A549 (cell line): ENCODE data around the gene C4orf50.

ENCODE experiments used
- HDAC2 ChIP-seq: fragments of 200-600 bp; sonication (generic); IDR thresholded peaks from 2 replicates; pipeline ENCODE4 v1.6.1; 2016
- JUNB ChIP-seq: fragments of >200 bp; sonication (Bioruptor Twin); formaldehyde crosslinking; IDR thresholded peaks from 2 replicates; pipeline ENCODE4 v1.6.1; 2016
- MAZ ChIP-seq: fragments of 150-350 bp; IDR thresholded peaks from 2 replicates; pipeline ENCODE4 v1.6.1; 2014; ENCODE audit warnings: antibody characterized with exemption, low read depth, low read length, borderline replicate concordance
- POLR2A ChIP-seq: IDR thresholded peaks from 2 replicates; pipeline ENCODE4 v1.6.1; 2012; ENCODE audit warnings: mild to moderate bottlenecking, low read length
- RARB ChIP-seq: fragments of 250-450 bp; sonication (Bioruptor Pico); IDR thresholded peaks from 2 replicates; pipeline ENCODE4 v1.8.0; 2021; ENCODE audit warnings: mild to moderate bottlenecking, moderate library complexity
- RFX5 ChIP-seq: fragments of 450-650 bp; IDR thresholded peaks from 2 replicates; pipeline ENCODE4 v1.7.1; 2014; ENCODE audit warnings: antibody characterized with exemption, mild to moderate bottlenecking, moderate library complexity
- SMC3 ChIP-seq: fragments of >200 bp; sonication (Bioruptor Twin); formaldehyde crosslinking; IDR thresholded peaks from 3 replicates; pipeline ENCODE4 v1.6.1; 2018; ENCODE audit warnings: inconsistent platforms
- ZNF302 ChIP-seq: fragments of 250-450 bp; sonication (Bioruptor Pico); IDR thresholded peaks from 2 replicates; pipeline ENCODE4 v1.9.0; 2021; ENCODE audit warnings: inconsistent platforms, mild to moderate bottlenecking, moderate library complexity
- TF ChIP-seq, protein P1 (sequence below): fragments of 200-600 bp; sonication (generic); IDR thresholded peaks from 2 replicates; pipeline ENCODE4 v1.6.1; 2016; ENCODE audit warnings: antibody characterized with exemption, mild to moderate bottlenecking, moderate library complexity
- TF ChIP-seq, protein P2 (sequence below): fragments of >200 bp; sonication (Bioruptor Twin); formaldehyde crosslinking; IDR thresholded peaks from 3 replicates; pipeline ENCODE4 v1.5.1; 2016
- TF ChIP-seq, protein P3 (sequence below): fragments of 450-650 bp; IDR thresholded peaks from 2 replicates; pipeline ENCODE4 v1.6.1; 2014; ENCODE audit warnings: antibody characterized with exemption
- TF ChIP-seq, protein P4 (sequence below): IDR thresholded peaks from 2 replicates; pipeline ENCODE4 v1.6.1; 2012

DNA sequence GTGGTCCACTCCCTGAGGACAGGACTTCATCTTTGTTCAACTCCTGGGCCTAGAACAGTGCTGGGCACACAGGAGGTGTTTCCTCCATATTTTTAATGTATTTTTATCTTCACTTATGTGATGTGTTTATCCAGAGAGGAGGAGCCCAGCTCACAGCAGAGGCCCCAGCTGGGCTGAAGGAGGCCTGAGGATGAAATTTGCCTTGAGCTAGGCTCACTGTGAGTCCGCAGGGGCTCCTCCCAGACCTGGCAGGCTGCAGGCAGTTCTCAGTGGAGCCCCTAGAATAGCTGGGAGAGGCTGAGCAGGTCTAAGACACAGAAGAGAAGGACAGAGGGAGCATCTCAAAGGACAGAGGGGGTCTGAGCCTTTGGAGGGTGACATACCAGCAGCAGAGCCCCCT, 26.8 kb downstream of the C4orf50 start:
- TF ChIP-seq, protein P1, sequence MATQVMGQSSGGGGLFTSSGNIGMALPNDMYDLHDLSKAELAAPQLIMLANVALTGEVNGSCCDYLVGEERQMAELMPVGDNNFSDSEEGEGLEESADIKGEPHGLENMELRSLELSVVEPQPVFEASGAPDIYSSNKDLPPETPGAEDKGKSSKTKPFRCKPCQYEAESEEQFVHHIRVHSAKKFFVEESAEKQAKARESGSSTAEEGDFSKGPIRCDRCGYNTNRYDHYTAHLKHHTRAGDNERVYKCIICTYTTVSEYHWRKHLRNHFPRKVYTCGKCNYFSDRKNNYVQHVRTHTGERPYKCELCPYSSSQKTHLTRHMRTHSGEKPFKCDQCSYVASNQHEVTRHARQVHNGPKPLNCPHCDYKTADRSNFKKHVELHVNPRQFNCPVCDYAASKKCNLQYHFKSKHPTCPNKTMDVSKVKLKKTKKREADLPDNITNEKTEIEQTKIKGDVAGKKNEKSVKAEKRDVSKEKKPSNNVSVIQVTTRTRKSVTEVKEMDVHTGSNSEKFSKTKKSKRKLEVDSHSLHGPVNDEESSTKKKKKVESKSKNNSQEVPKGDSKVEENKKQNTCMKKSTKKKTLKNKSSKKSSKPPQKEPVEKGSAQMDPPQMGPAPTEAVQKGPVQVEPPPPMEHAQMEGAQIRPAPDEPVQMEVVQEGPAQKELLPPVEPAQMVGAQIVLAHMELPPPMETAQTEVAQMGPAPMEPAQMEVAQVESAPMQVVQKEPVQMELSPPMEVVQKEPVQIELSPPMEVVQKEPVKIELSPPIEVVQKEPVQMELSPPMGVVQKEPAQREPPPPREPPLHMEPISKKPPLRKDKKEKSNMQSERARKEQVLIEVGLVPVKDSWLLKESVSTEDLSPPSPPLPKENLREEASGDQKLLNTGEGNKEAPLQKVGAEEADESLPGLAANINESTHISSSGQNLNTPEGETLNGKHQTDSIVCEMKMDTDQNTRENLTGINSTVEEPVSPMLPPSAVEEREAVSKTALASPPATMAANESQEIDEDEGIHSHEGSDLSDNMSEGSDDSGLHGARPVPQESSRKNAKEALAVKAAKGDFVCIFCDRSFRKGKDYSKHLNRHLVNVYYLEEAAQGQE = no peak
- TF ChIP-seq, protein P2, sequence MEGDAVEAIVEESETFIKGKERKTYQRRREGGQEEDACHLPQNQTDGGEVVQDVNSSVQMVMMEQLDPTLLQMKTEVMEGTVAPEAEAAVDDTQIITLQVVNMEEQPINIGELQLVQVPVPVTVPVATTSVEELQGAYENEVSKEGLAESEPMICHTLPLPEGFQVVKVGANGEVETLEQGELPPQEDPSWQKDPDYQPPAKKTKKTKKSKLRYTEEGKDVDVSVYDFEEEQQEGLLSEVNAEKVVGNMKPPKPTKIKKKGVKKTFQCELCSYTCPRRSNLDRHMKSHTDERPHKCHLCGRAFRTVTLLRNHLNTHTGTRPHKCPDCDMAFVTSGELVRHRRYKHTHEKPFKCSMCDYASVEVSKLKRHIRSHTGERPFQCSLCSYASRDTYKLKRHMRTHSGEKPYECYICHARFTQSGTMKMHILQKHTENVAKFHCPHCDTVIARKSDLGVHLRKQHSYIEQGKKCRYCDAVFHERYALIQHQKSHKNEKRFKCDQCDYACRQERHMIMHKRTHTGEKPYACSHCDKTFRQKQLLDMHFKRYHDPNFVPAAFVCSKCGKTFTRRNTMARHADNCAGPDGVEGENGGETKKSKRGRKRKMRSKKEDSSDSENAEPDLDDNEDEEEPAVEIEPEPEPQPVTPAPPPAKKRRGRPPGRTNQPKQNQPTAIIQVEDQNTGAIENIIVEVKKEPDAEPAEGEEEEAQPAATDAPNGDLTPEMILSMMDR = no peak
- TF ChIP-seq RFX5 (no peak), ZNF302 (no peak), POLR2A (no peak), RARB (CRISPR knock-in tag) (no peak), JUNB (no peak), MAZ (no peak), HDAC2 (no peak), SMC3 (no peak)
- TF ChIP-seq, protein P3, sequence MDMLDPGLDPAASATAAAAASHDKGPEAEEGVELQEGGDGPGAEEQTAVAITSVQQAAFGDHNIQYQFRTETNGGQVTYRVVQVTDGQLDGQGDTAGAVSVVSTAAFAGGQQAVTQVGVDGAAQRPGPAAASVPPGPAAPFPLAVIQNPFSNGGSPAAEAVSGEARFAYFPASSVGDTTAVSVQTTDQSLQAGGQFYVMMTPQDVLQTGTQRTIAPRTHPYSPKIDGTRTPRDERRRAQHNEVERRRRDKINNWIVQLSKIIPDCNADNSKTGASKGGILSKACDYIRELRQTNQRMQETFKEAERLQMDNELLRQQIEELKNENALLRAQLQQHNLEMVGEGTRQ = no peak
- TF ChIP-seq, protein P4, sequence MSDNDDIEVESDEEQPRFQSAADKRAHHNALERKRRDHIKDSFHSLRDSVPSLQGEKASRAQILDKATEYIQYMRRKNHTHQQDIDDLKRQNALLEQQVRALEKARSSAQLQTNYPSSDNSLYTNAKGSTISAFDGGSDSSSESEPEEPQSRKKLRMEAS = no peak
